Left hindlimb (tissue), 1 donor: Measurements from ENCODE around the gene METTL17.
A peak's percentile ranks its signal among the peaks of the same experiment; 100 is the strongest.
"Not testable (repeated sequence)": the region's sequence is repeated elsewhere in the genome, so short reads cannot be mapped to it uniquely, and the experiment has no call there.

Source experiments
- DNase-seq: peaks from one replicate; pipeline ENCODE4 v3.0.0-alpha.2; 2018

Gene METTL17

GRCh38 chr14:21025371-21026273 is 35.8 kb downstream of the METTL17 start:
- peak; percentile 74 for DNase-seq

DNA sequence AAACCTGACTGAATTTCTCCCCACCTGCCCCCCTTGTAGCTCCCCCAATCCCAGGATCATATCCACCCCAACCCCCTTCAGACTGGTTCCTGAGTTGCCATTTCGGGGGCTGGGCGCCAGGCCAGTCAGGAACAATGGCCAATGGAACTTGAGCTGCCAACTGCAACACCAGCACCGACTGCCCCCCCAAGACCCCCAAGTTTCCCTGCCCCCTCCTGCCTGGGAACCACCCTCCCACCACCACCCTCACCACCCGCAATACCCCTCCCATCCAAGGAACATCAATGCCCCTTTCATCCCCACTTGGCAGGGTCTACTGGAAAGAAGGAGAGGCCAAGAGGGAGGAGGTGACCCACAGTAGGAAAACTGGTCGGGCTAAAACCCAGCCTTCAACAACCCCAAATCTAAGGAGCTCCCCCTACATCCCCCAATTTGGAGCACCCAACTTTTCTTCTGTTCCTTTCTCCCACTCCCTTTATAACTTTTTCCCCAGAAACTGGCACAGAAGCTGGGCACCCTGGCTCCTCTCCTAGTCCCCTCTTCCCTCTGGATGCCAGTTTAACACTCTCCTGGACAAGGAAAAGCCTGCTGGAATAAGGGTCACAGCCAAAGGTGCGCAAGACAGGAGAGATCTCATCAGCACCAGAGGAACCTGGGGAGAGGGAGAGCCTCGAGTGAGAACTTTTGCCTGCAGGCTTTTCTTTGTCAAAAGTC is 36.7 kb downstream of the METTL17 start:
- peak; percentile 75 for DNase-seq

- DNase-seq = no peak
These were observed 37.2 kb downstream of the METTL17 start for GRCh38 chr14:21026988-21027315.

DNA sequence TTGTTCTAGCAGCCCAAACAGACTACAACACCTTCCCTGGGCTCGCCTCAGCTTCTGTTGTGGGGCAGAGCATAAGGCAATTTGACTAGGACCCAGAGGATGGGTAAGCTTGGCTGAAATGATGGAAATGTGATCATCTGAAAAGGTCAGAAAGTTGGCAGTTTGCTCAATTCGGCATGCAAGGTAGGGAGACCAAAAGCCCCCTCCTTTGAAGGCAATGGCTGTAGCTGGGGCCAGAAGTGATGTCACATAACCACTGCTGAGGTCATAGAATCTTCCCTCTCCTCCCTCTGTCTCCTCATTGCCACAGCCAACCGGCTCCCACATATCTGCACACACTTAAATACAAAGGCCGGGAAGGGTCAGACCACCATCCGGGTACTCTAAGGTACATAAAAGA is 40.1 kb downstream of the METTL17 start, which contains the start of gene TPPP2:
Gene TPPP2 (plus strand): TSS at position 301 of the 400 bp plus-strand sequence. CDS start 365 bp downstream, outside the sequence.
- DNase-seq = no peak

GRCh38 chr14:21030531-21030930 is 40.8 kb downstream of the METTL17 start:
- no peak for DNase-seq

- no peak for DNase-seq
These were observed 42.7 kb downstream of the METTL17 start for GRCh38 chr14:21032326-21033132.

DNA sequence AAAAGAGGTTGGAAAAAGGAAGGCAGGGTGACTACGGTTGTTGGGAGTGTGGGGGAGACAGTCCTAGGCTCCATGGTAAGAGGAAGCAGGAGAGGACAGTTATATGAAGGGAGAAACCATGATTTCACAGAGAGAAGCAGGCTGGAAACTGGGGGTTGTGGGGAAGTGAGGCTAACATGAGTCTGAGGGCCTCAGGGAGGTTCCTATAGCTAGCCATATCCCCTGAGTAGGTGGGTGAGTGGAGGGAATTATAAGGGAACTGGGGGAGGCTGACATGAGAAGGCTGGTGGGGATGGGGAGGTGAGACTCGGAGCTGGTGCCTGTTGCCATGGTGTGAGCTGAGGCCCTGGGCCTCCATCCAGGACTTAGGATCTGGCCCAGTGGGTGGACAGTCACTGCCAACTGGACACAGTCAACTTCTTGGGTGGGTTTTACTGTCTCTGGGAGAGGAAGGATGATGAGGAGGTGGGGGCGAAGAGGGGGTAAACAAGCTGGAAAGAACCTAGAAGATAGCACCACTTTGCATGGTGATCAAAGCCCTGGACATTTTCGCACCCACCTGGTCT is 43.4 kb downstream of the METTL17 start:
- DNase-seq = no peak

DNA sequence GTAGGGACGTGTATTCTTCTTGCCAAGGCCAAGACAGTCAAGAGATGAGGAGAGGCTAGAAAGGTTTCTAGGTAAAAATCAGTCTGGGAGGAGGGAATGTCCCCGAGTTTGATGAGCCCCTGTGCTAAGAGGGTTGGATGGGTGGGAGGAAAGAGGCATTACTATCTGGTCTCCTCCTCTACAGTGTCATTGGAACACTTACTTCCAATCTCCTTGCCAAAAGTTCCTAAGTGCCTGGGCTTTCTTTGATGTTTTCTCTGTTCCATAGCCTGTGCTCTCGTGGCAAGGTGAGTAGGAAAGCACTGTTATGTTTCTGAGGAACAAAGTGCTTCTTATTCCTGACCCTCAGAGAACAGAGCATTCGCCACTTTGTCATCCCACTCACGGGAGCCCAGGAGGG is 44.9 kb downstream of the METTL17 start, which contains the start of gene RNASE13:
Gene RNASE13 (minus strand): TSS at position 101 of the 400 bp plus-strand sequence. CDS start 519 bp downstream, outside the sequence.
- no peak for DNase-seq

DNA sequence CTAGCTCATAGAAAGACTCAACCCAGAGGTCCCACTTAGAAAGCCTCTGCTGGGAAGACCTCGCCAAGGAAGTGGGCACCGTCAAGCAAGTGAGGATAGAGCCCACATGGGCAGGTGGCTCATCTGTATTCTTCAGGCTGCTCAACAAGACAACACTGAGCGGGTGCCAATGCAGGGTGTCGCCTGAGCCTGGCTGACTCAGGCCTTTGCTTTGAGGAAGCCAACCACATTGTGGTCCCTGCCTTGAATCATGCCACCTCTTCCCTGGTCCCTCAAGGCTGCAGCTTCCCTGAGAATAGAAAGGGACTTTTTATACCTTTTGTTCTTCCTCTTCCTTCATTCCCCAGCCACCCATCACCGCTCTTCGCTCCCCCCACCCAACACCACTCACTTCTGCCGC is 47.0 kb downstream of the METTL17 start:
- no peak for DNase-seq

- DNase-seq = no peak
These were observed 47.4 kb downstream of the METTL17 start for GRCh38 chr14:21037156-21037555.

GRCh38 chr14:21038441-21039422 is 49.0 kb downstream of the METTL17 start:
- DNase-seq = peak; percentile 89

- DNase-seq = peak; percentile 48
These were observed 50.0 kb downstream of the METTL17 start for GRCh38 chr14:21039585-21040369.

DNA sequence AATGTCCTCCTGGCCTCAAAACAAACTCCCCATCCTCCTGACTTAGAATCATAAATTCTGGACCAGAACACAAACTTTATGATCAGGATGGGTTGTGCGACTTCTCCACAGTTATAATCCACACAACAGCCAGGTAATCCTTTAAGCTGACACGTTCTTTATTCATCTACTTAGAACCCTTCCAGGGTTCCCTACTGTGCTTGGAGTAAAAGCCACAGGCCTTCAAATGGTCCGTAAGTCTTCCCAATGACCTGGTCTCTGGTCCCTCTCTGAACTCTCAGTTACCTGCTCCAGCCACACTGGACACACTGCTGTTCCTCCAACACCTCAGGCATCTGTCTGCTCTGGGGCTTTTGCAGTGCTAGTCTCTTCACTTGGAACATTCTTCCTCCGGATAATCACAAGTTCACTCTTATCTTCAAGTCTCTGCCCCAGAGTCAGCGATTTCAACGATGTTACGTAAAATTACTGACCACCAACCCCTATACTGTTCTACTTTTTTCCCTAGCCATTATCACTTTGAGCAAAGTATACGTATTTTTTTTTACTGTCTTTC is 50.7 kb downstream of the METTL17 start:
- no peak for DNase-seq

DNA sequence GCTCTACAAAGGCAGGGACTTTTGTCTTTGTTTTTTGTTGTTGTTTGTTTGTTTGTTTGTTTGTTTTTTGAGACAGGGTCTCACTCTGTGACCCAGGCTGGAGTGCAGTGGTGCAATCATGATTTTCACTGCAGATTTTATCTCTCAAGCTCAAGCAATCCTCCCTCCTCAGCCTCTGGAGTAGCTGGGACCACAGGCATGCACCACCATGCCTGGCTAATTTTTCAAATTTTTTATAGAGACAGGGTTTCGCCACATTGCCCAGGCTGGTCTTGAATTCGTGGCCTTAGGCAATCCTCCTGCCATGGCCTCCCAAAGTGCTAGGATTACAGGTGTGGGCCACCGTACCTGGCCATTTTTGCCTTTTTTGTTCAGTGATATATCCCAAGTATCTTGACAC is 51.2 kb downstream of the METTL17 start:
- DNase-seq = not testable (repeated sequence)

DNA sequence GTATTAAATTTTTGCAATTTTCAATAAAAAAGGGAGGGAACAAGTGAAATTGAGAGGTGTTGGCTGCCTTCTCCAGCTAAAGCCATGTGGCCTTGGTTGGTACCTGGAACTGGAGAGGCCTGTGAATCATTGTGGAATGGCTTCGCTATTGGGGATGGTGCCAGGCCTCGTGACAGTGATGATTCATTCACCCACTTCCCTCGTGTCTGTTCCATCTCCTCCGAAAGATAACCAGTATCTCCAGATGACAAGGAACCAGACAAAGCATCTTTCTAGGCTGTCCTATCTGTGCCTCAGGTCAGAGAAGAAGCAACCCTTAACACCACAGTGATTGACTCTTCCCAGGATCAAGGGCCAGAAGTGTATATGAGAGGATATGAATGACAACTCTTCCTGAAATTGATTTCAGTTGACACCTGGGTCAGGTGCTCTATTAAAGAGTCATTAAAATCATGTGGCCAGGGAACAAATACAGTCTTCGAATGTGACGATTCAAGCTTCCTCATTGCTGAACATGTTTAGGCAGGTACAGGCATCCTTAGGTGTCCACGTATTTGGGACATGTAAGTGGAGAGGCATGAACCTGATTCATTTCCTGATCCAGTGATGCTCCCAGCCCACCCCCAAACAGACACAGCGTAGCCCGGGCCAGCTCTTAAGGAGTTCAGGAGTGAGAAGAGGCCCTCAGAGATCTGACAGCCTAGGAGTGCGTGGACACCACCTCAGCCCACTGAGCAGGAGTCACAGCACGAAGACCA is 52.1 kb downstream of the METTL17 start, which contains the start of gene RNASE7:
Gene RNASE7 (plus strand): TSS at position 687 of the 758 bp plus-strand sequence. CDS start 631 bp downstream, outside the sequence.
- no peak for DNase-seq

DNA sequence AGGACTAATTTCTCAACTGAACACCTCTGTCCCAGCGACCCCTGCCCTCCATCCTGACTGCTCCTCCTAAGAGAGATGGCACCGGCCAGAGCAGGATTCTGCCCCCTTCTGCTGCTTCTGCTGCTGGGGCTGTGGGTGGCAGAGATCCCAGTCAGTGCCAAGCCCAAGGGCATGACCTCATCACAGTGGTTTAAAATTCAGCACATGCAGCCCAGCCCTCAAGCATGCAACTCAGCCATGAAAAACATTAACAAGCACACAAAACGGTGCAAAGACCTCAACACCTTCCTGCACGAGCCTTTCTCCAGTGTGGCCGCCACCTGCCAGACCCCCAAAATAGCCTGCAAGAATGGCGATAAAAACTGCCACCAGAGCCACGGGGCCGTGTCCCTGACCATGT is 53.1 kb downstream of the METTL17 start:
- DNase-seq = no peak

GRCh38 chr14:21043387-21043973 is 53.7 kb downstream of the METTL17 start:
- no peak for DNase-seq

- DNase-seq = no peak
These were observed 54.3 kb downstream of the METTL17 start for GRCh38 chr14:21043974-21044618.
